Calu3 (cell line): Measurements from ENCODE around the gene PAK1. TPM values are rescaled to one million over a fixed set of nuclear protein-coding genes. Genes with fewer than 3 reads are reported as not detected.
"Not testable (repeated sequence)": the region's sequence is repeated elsewhere in the genome, so short reads cannot be mapped to it uniquely, and the experiment has no call there.

ENCODE experiments used
- BruUV-seq: library from RNA; stranded (reverse); fragments of 400-500 nt; replicated peaks from 2 replicates; lab custom pipeline; 2021; lab: Mats Ljungman, UMichigan
- CTCF ChIA-PET: fragments of 300-600 bp; sonication (Branson Sonifier 250); formaldehyde crosslinking; loops from one replicate; lab custom pipeline; 2022; ENCODE audit warnings: antibody characterized with exemption; lab: Charles Lee
- DNase-seq: peaks from one replicate; pipeline ENCODE4 v3.0.0; 2022
- H3K27ac Mint-ChIP-seq: one replicate; pipeline ENCODE4 v1.8.0; 2022; ENCODE audit warnings: mixed read lengths; ENCODE audit not compliant: unreplicated experiment
- H3K27me3 Mint-ChIP-seq: one replicate; pipeline ENCODE4 v1.8.0; 2022; ENCODE audit warnings: mixed read lengths; ENCODE audit not compliant: unreplicated experiment
- H3K36me3 Mint-ChIP-seq: one replicate; pipeline ENCODE4 v1.8.0; 2022; ENCODE audit warnings: mild to moderate bottlenecking, moderate library complexity, mixed read lengths; ENCODE audit not compliant: insufficient read depth, unreplicated experiment
- H3K4me1 Mint-ChIP-seq: one replicate; pipeline ENCODE4 v1.8.0; 2022; ENCODE audit warnings: mild to moderate bottlenecking, low read depth, mixed read lengths; ENCODE audit not compliant: unreplicated experiment
- H3K4me3 Mint-ChIP-seq: one replicate; pipeline ENCODE4 v1.8.0; 2022; ENCODE audit warnings: mild to moderate bottlenecking, low read depth, moderate library complexity, mixed read lengths; ENCODE audit not compliant: unreplicated experiment
- H3K9me3 Mint-ChIP-seq: one replicate; pipeline ENCODE4 v1.8.0; 2022; ENCODE audit warnings: low read depth, mixed read lengths; ENCODE audit not compliant: unreplicated experiment
- intact Hi-C: fragments of 100-400 bp; cut with micrococcal nuclease; formaldehyde crosslinking; loops from one replicate; pipeline ENCODE4 v1.10.0; 2022; ENCODE audit not compliant: unreplicated experiment
- total RNA-seq: library from RNA; stranded (reverse); gene quantifications from 2 replicates; pipeline ENCODE4 v1.2.3, GENCODE V29; 2022
- TF ChIP-seq, protein P1 (sequence below): fragments of 200-600 bp; IDR thresholded peaks from one replicate; pipeline ENCODE4 v1.8.0; 2022; ENCODE audit warnings: antibody characterized with exemption; ENCODE audit not compliant: unreplicated experiment

PAK1 gene
- total RNA-seq, 1 experiment from 2014 or later = 58.5 TPM

DNA sequence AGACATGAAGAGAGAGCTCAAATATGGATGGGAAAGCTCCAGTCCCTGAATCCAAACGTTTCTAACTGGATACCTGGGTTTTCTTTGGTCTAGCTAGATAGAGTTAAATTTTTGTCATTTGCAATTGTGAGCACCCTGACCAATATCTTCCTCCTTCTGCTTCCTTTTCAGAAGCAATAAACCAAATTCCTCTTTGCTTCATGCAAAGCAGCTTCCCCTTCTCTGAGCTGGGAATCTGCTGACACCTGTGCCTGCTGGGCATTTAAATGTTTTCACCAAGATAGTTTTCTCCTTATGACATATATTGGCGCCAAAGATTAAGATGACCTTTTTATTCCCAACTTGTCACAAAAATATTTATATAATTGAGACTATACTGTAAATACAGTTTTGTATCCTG lies 27.9 kb upstream of the PAK1 start:
- DNase-seq = no peak
- H3K4me3 Mint-ChIP-seq = no peak overlapping the region

DNA sequence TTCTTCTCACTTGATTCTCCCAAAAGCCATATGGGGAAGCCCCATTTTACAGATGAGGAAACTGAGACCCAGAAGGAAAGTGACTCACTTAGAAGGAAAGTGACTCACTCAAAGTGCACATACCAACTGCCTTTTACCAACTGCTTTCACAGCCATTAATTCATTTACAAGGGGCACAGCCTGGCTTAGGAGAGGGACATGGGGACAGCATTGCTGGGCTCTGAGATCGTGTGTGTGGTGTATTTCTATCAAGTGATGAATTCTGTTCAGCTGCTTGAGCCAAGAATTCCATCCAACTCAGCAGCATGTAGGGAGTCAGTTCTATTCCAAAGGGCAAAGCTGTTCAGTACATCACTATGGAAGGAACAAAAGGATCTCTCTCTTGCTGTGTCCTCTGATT lies 23.5 kb upstream of the PAK1 start:
- intact Hi-C loops = no loop called here
- no peak overlapping the region for H3K4me3 Mint-ChIP-seq
- CTCF ChIA-PET = interaction anchor here (1.0 kb wide), 1 partner anchor 18 kb away, joined by 4 read pairs; no protein-coding TSS in a partner anchor

More for the DNA sequence above, 27.9 kb upstream of the PAK1 start:
- Mint-ChIP-seq H3K9me3 (no peaks in the 10 kb centered on the region), H3K27ac (no peak overlapping the region), H3K36me3 (no peaks in the 10 kb centered on the region), H3K27me3 (peaks cover 61% of the 10 kb centered on the region), H3K4me1 (peaks cover 5% of the 10 kb centered on the region)
- CTCF ChIA-PET = interaction anchor here (0.6 kb wide), 1 partner anchor 9 kb away, joined by 3 read pairs; no protein-coding TSS in a partner anchor
- intact Hi-C loops = no loop called here
- TF ChIP-seq, protein P1, sequence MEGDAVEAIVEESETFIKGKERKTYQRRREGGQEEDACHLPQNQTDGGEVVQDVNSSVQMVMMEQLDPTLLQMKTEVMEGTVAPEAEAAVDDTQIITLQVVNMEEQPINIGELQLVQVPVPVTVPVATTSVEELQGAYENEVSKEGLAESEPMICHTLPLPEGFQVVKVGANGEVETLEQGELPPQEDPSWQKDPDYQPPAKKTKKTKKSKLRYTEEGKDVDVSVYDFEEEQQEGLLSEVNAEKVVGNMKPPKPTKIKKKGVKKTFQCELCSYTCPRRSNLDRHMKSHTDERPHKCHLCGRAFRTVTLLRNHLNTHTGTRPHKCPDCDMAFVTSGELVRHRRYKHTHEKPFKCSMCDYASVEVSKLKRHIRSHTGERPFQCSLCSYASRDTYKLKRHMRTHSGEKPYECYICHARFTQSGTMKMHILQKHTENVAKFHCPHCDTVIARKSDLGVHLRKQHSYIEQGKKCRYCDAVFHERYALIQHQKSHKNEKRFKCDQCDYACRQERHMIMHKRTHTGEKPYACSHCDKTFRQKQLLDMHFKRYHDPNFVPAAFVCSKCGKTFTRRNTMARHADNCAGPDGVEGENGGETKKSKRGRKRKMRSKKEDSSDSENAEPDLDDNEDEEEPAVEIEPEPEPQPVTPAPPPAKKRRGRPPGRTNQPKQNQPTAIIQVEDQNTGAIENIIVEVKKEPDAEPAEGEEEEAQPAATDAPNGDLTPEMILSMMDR = no peak
- BruUV-seq = no TSS peak

DNA sequence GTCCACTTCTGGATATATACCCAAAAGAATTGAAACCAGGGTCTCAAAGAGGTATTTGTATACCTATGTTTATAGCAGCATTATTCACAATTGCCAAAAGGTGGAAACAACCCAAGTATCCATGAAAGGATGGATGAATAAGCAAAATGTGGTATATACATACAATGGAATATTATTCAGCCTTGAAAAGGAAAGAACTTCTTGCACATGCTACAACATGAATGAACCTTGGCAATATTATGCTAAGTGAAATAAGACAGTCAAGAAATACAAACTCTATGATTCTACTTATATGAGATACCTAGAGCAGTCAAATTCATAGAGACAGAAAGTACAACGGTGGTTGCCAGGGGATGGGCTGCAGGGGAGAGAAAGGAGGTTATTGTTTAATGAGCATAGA lies 21.6 kb upstream of the PAK1 start:
- DNase-seq = no peak
- TF ChIP-seq, protein P1 = no peak
- Mint-ChIP-seq H3K27me3 (peaks cover 16% of the 10 kb centered on the region), H3K36me3 (no peaks in the 10 kb centered on the region), H3K4me3 (no peak overlapping the region), H3K4me1 (no peaks in the 10 kb centered on the region), H3K9me3 (no peaks in the 10 kb centered on the region), H3K27ac (no peak overlapping the region)
- intact Hi-C loops = no loop called here
- CTCF ChIA-PET = no interaction called here
- BruUV-seq = no TSS peak

More for the DNA sequence above, 23.5 kb upstream of the PAK1 start:
- Mint-ChIP-seq H3K4me1 (no peaks in the 10 kb centered on the region), H3K9me3 (no peaks in the 10 kb centered on the region), H3K27me3 (peaks cover 34% of the 10 kb centered on the region), H3K36me3 (no peaks in the 10 kb centered on the region), H3K27ac (no peak overlapping the region)
- no TSS peak for BruUV-seq
- no peak for DNase-seq
- TF ChIP-seq, protein P1 = no peak

DNA sequence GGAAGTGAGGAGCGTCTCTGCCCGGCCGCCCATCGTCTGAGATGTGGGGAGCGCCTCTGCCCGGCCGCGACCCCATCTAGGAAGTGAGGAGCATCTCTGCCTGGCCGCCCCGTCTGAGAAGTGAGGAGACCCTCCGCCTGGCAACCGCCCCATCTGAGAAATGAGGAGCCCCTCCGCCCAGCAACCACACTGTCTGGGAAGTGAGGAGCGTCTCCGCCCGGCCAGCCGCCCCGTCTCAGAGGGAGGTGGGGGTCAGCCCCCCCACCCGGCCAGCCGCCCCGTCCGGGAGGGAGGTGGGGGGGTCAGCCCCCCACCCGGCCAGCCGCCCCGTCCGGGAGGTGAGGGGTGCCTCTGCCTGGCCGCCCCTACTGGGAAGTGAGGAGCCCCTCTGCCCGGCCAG lies 16.1 kb upstream of the PAK1 start:
- peaks cover 13% of the 10 kb centered on the region for H3K27me3 Mint-ChIP-seq
- intact Hi-C loops, H3K27ac Mint-ChIP-seq, H3K9me3 Mint-ChIP-seq, DNase-seq, H3K4me3 Mint-ChIP-seq, BruUV-seq, H3K36me3 Mint-ChIP-seq, H3K4me1 Mint-ChIP-seq, CTCF ChIA-PET: not testable (repeated sequence)

DNA sequence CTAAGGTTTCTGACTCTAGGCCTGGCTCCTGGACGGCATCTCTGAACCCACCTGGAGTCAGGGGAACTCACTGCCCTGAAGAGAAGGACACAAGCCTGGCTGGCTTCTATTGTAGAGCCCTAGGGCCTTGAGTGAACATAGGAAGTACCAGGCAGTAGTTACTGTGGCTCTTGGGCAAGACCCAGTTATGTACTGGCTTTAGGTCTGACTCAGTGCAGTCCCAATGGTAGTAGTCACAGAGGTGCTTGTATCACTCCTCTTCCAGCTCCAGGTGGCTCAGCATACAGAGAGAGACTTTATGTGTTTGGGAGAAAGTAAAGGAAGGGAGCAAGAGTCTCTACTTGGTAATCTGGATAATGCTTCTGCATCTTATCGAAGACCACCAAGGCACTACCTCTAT lies 13.9 kb upstream of the PAK1 start:
- H3K27me3 Mint-ChIP-seq = peaks cover 13% of the 10 kb centered on the region
- no TSS peak for BruUV-seq
- H3K36me3 Mint-ChIP-seq = no peaks in the 10 kb centered on the region
- CTCF ChIA-PET = no interaction called here
- intact Hi-C loops = no loop called here
- no peak overlapping the region for H3K27ac Mint-ChIP-seq
- H3K4me1 Mint-ChIP-seq = no peaks in the 10 kb centered on the region
- H3K9me3 Mint-ChIP-seq = no peaks in the 10 kb centered on the region
- no peak for DNase-seq
- no peak overlapping the region for H3K4me3 Mint-ChIP-seq
- TF ChIP-seq, protein P1 = no peak
